ENCODE measurements around the gene MPPED1.

MPPED1 gene

DNA sequence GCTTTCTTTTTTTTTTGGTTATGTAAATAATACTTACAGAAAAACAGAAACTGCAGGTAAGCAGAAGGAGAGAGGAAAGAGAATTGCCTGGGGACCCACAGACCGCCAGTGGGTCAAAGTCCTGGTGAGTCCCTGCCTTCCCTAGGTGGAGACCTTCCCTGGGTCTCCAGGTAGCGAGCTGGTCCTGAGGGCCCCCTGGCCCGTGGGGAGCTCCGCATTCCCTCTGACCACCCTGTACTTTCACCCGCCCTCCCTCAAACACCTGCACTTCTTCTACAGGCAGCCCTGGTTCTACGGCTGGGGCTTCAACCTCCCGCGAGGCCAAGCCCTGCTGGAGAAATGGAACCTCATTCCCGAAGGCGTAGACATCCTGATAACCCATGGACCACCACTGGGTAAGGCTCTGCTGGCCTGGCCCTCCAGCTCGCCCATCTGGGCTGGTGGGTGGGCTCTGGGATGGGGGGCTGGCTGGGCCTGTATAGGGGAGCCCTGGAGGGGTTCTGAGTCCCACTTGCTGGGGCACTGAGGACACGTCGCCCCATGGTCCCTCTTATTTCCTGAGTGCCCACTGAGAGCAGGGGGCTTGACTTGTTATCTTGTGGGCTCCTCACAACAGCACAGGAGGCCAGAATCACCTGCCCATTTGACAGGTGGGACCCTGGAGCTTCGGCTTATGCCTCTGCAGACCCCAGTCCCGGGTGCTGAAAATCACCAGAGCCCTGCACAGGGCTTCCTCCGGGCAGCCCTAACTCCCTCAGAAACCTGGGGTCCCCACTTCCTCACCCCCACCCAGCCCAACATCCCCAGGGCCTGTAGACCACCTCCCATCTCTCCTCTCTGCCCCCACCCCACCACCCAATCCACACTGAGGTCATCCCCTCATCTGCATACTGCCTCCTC lies 86.4 kb downstream of the MPPED1 start:
- Histone ChIP-seq H3K4me3 (ENCODE audit: low read depth in 1 of 2, low read length in 2 of 2) (no peak overlapping the region), H3K27me3 (ENCODE audit: insufficient read depth, low read length, poor library complexity) (no peaks in the 10 kb centered on the region), H4K20me1 (ENCODE audit: insufficient read depth, low read length) (no peaks in the 10 kb centered on the region), H3K36me3 (ENCODE audit: insufficient read depth, low read length) (no peaks in the 10 kb centered on the region), H2AFZ (ENCODE audit: low read depth, low read length) (no peak overlapping the region), H3K4me1 (ENCODE audit: insufficient read depth, low read length) (no peaks in the 10 kb centered on the region), H3K9ac (ENCODE audit: low read depth, low read length) (no peak overlapping the region), H3K27ac (ENCODE audit: low read length) (no peak overlapping the region), H3K4me2 (ENCODE audit: insufficient read depth, low read length) (no peak overlapping the region), H3K9me3 (ENCODE audit: insufficient read depth, low read length, severe bottlenecking) (no peaks in the 10 kb centered on the region), H3K79me2 (ENCODE audit: insufficient read depth, low read length) (no peaks in the 10 kb centered on the region)
- no peak for TF ChIP-seq EZH2 (IDR thresholded peaks at IDR 0.05; ENCODE audit: borderline replicate concordance, low read depth, low read length, severe bottlenecking)
- TF ChIP-seq, protein P1, sequence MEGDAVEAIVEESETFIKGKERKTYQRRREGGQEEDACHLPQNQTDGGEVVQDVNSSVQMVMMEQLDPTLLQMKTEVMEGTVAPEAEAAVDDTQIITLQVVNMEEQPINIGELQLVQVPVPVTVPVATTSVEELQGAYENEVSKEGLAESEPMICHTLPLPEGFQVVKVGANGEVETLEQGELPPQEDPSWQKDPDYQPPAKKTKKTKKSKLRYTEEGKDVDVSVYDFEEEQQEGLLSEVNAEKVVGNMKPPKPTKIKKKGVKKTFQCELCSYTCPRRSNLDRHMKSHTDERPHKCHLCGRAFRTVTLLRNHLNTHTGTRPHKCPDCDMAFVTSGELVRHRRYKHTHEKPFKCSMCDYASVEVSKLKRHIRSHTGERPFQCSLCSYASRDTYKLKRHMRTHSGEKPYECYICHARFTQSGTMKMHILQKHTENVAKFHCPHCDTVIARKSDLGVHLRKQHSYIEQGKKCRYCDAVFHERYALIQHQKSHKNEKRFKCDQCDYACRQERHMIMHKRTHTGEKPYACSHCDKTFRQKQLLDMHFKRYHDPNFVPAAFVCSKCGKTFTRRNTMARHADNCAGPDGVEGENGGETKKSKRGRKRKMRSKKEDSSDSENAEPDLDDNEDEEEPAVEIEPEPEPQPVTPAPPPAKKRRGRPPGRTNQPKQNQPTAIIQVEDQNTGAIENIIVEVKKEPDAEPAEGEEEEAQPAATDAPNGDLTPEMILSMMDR (IDR thresholded peaks at IDR 0.05; ENCODE audit: borderline replicate concordance, extremely low read depth, low read length, poor library complexity, severe bottlenecking) = no peak
- ATAC-seq (ENCODE audit: insufficient read depth, low read depth) (no peak), DNase-seq (no peak)

DNA sequence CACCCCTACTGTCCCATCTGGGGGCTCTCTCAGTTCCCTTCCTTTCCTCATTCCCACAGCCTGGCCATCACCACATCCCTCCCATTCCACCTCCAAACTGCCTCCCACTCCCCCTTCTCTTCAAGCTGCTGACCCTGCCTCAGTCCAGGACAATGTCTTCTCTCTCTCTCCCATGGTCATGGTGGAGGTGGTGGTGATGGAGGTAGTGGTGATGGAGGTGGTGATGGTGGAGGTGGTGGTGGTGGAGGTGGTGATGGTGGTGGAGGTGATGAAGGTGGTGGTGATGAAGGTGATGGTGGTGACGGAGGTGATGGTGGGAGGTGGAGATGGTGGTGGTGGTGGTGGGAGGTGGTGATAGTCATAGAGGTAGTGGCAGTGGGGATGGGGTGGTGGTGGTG lies 87.0 kb downstream of the MPPED1 start:
- Histone ChIP-seq H3K27me3 (ENCODE audit: insufficient read depth, low read length, poor library complexity) (no peaks in the 10 kb centered on the region), H3K79me2 (ENCODE audit: insufficient read depth, low read length) (no peaks in the 10 kb centered on the region), H3K9me3 (ENCODE audit: insufficient read depth, low read length, severe bottlenecking) (no peaks in the 10 kb centered on the region), H2AFZ (ENCODE audit: low read depth, low read length) (no peak overlapping the region), H3K27ac (ENCODE audit: low read length) (no peak overlapping the region), H3K36me3 (ENCODE audit: insufficient read depth, low read length) (no peaks in the 10 kb centered on the region), H3K4me1 (ENCODE audit: insufficient read depth, low read length) (no peaks in the 10 kb centered on the region), H3K4me2 (ENCODE audit: insufficient read depth, low read length) (no peak overlapping the region), H4K20me1 (ENCODE audit: insufficient read depth, low read length) (no peaks in the 10 kb centered on the region), H3K9ac (ENCODE audit: low read depth, low read length) (no peak overlapping the region), H3K4me3 (ENCODE audit: low read depth in 1 of 2, low read length in 2 of 2) (no peak overlapping the region)
- TF ChIP-seq, protein P1 (IDR thresholded peaks at IDR 0.05; ENCODE audit: borderline replicate concordance, extremely low read depth, low read length, poor library complexity, severe bottlenecking) = no peak
- TF ChIP-seq EZH2 (IDR thresholded peaks at IDR 0.05; ENCODE audit: borderline replicate concordance, low read depth, low read length, severe bottlenecking) = no peak
- no peak for DNase-seq
- no peak for ATAC-seq (ENCODE audit: insufficient read depth, low read depth)

DNA sequence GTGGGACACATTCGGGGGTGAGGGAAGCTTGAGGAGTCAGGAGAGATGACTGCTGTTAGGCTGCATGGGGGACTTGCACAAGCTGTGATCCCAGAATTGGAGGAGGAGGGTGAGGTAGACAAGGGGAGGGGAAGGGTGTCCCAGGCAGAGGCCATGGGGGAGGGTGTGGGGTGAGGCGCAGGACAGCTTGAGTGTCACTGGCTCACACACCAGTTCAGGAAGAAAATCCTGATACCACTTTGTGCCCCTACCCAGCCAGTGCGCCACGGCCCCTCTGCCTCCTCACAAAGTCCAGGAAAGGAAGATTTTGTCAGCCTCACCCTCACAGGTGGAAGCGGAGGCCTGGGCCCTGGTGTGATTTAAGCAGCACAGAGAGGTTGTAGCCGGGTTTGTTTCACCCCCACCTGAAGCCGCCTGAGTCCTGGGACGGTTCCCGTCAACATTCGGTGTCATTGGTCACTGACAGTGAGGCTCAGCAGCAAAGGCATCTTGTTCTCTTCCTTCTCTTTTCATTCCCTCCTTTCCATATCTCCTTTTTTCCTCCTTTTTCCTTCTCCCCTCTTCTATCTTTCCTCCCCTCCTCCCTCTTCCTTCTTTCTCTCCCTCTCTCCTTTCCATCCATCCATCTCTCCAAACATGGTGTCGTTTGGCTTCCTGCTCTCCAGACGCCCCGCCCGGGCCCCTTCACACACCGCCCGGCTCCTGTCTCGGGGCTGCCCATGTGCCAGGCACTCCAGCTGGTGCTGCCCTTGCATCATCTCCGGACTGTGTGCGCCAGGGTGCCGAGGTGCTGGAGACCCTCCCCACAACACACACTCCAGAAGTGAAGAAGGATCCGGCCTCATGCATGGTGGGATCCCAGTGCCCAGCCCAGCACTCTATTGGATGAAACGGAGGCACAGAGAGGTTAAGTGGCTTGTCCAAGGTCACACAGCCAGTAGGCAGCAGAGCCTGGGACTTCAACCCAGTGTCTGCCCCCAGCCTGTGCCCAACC lies 89.3 kb downstream of the MPPED1 start:
- H4K20me1 ChIP-seq (ENCODE audit: insufficient read depth, low read length) = no peaks in the 10 kb centered on the region
- H3K79me2 ChIP-seq (ENCODE audit: insufficient read depth, low read length) = no peaks in the 10 kb centered on the region
- no peaks in the 10 kb centered on the region for H3K9me3 ChIP-seq (ENCODE audit: insufficient read depth, low read length, severe bottlenecking)
- DNase-seq (no peak), ATAC-seq (ENCODE audit: insufficient read depth, low read depth) (no peak)
- H3K4me2 ChIP-seq (ENCODE audit: insufficient read depth, low read length) = no peak overlapping the region
- no peaks in the 10 kb centered on the region for H3K27me3 ChIP-seq (ENCODE audit: insufficient read depth, low read length, poor library complexity)
- no peak for TF ChIP-seq EZH2 (IDR thresholded peaks at IDR 0.05; ENCODE audit: borderline replicate concordance, low read depth, low read length, severe bottlenecking)
- TF ChIP-seq, protein P1 (IDR thresholded peaks at IDR 0.05; ENCODE audit: borderline replicate concordance, extremely low read depth, low read length, poor library complexity, severe bottlenecking) = no peak
- no peak overlapping the region for H2AFZ ChIP-seq (ENCODE audit: low read depth, low read length)
- H3K27ac ChIP-seq (ENCODE audit: low read length) = no peak overlapping the region
- H3K4me1 ChIP-seq (ENCODE audit: insufficient read depth, low read length) = no peaks in the 10 kb centered on the region
- H3K9ac ChIP-seq (ENCODE audit: low read depth, low read length) = no peak overlapping the region
- no peak overlapping the region for H3K4me3 ChIP-seq (ENCODE audit: low read depth in 1 of 2, low read length in 2 of 2)
- H3K36me3 ChIP-seq (ENCODE audit: insufficient read depth, low read length) = no peaks in the 10 kb centered on the region
